Measurements from ENCODE around the gene AK2. TPM values are rescaled to one million over a fixed set of nuclear protein-coding genes. Genes with fewer than 3 reads are reported as not detected.

Gene AK2
- total RNA-seq (2014; rRNA removed) (213 and 236 TPM in 2 replicates), Bru-seq, nascent RNA (percentile 97 among the genes with signal in this experiment), BruChase-seq, experiment 1, labeled RNA remaining after a 6-hour chase (percentile 96 among the genes with signal in this experiment), BruChase-seq, experiment 2, labeled RNA remaining after a 2-hour chase (percentile 97 among the genes with signal in this experiment)
- long read RNA-seq, transcript AK2-212 (7 exons, 886 nt), result minor isoform, 10 of 327 reads
- long read RNA-seq, transcript AK2-202 (7 exons, 3,586 nt), result major isoform, 114 of 327 reads
- long read RNA-seq, transcript AK2-201 (6 exons, 1,021 nt), result minor isoform, 87 of 327 reads
- long read RNA-seq, partial matches to known transcripts, result 8 of 327 reads
- long read RNA-seq, other reads (novel, unspliced or antisense), result 95 of 327 reads

- Histone ChIP-seq H3K27ac (ENCODE audit: low read length) (peak within 1 kb of the TSS; percentile 66), H3K79me2 (ENCODE audit: low read length) (peaks cover 49% of the 10 kb centered on the region), H3K4me3 (ENCODE audit: low read length) (peak within 1 kb of the TSS; percentile 91), H4K20me1 (ENCODE audit: low read length) (peaks cover 28% of the 10 kb centered on the region), H3K9ac (ENCODE audit: low read length) (peak within 1 kb of the TSS; percentile 97), H3K9me2 (replicated peaks; ENCODE audit: low read length) (no peaks in the 10 kb centered on the region), H3K4me1 (ENCODE audit: insufficient read depth, low read length) (peaks cover 23% of the 10 kb centered on the region), H3K36me3 (ENCODE audit: low read depth, low read length) (peaks cover 16% of the 10 kb centered on the region), H3K9me3 (ENCODE audit: low read length) (no peaks in the 10 kb centered on the region), H3F3A (ENCODE audit: low read length, unreplicated experiment) (no peaks in the 10 kb centered on the region), H2AFZ (ENCODE audit: low read length) (peak within 1 kb of the TSS; percentile 82), H3K27me3 (ENCODE audit: low read length) (no peaks in the 10 kb centered on the region), H3K4me2 (ENCODE audit: low read length) (peak within 1 kb of the TSS; percentile 95)
- POLR2A ChIA-PET (ENCODE audit: unreplicated experiment), result no interaction called here
- CTCF ChIA-PET, result no interaction called here
- ATAC-seq (peak; percentile 99), DNase-seq (peak; percentile 98)
- TSS peak; percentile 91 for BruUV-seq (replicated peaks)
- TF ChIP-seq EZH2phosphoT487 (IDR thresholded peaks at IDR 0.05; ENCODE audit: borderline replicate concordance, low read length) (no peak), EZH2 (IDR thresholded peaks at IDR 0.05; ENCODE audit: low read length, unreplicated experiment) (no peak), CTCF (conservative IDR thresholded peaks at IDR 0.05; ENCODE audit: low read depth, low read length) (no peak)
- intact Hi-C loops (cut with micrococcal nuclease), result loop anchor here (2.0 kb wide), 1 partner anchor 14 kb away; no protein-coding TSS in a partner anchor
Measured at GRCh38 chr1:33036526-33037503, at the start of gene AK2. Gene AK2, minus strand, starts transcription at chr1:33036883. Its CDS starts 55 bp downstream, at chr1:33036828.

- Histone ChIP-seq H3K4me1 (ENCODE audit: insufficient read depth, low read length) (peaks cover 10% of the 10 kb centered on the region; the same call in 1 of the 2 replicates), H3F3A (ENCODE audit: low read length, unreplicated experiment) (no peaks in the 10 kb centered on the region), H3K79me2 (ENCODE audit: low read length) (no peaks in the 10 kb centered on the region), H3K9ac (ENCODE audit: low read length) (no peak overlapping the region), H3K4me3 (ENCODE audit: low read length) (no peak overlapping the region), H4K20me1 (ENCODE audit: low read length) (no peaks in the 10 kb centered on the region), H3K27ac (ENCODE audit: low read length) (no peak overlapping the region), H3K9me3 (ENCODE audit: low read length) (no peaks in the 10 kb centered on the region), H2AFZ (ENCODE audit: low read length) (no peak overlapping the region), H3K9me2 (replicated peaks; ENCODE audit: low read length) (no peaks in the 10 kb centered on the region), H3K4me2 (ENCODE audit: low read length) (no peak overlapping the region), H3K36me3 (ENCODE audit: low read depth, low read length) (no peaks in the 10 kb centered on the region), H3K27me3 (ENCODE audit: low read length) (no peaks in the 10 kb centered on the region)
- TF ChIP-seq CTCF (conservative IDR thresholded peaks at IDR 0.05; ENCODE audit: low read depth, low read length), result peak; percentile 91
- TF ChIP-seq EZH2 (IDR thresholded peaks at IDR 0.05; ENCODE audit: low read length, unreplicated experiment), result no peak
- no TSS peak for BruUV-seq (replicated peaks)
- DNase-seq (peak; percentile 75), ATAC-seq (peak; percentile 92)
- intact Hi-C loops (cut with micrococcal nuclease), result loop anchor here (5.0 kb wide), 1 partner anchor 209 kb away; no protein-coding TSS in a partner anchor
- CTCF ChIA-PET, result interaction anchor here (0.6 to 1.3 kb wide), 6 partner anchors 29 to 294 kb away, joined by 3 to 11 read pairs (median 4); no protein-coding TSS in a partner anchor
- POLR2A ChIA-PET (ENCODE audit: unreplicated experiment), result interaction anchor here (0.5 to 0.6 kb wide), 2 partner anchors 94 to 156 kb away, joined by 3 to 8 read pairs; no protein-coding TSS in a partner anchor
Measured at GRCh38 chr1:33086384-33086850, 49.7 kb upstream of the AK2 start.

Measured in PC-3 (cell line).